Measurements from ENCODE around the gene KIF25.

GRCh38 chr6:168087436-168088160, 90.1 kb downstream of the KIF25 start:
- TF ChIP-seq CTCF (IDR thresholded peaks at IDR 0.05): no peak
- no peak for TF ChIP-seq POLR2A (IDR thresholded peaks at IDR 0.05)

Measured in ovary (tissue), 3 donors.